ENCODE data around the gene AGK. TPM values are rescaled to one million over a fixed set of nuclear protein-coding genes. Genes with fewer than 3 reads are reported as not detected.

The AGK gene
- total and polyA plus RNA-seq, 2 of the 8 experiments (the other 6 are each of a cell fraction or from before 2014, with no cell fraction given), result 25.8 to 34.0 TPM

GRCh38 chr7:141562036-141562435, 10.8 kb downstream of the AGK start:
- Histone ChIP-seq H3K9ac (replicated peaks in 1 of 4; ENCODE audit: extremely low read depth in 1 of 4, low read depth in 3 of 4, low read length in 3 of 4) (no peak overlapping the region), H2BK120ac (replicated peaks; ENCODE audit: low read depth, low read length) (no peak overlapping the region), H2AFZ (ENCODE audit: low read length) (no peak overlapping the region), H3K79me2 (ENCODE audit: control insufficient read depth in 1 of 2, insufficient read depth in 2 of 2, low read length in 2 of 2) (peaks cover 0 to 11% of the 10 kb centered on the region in 2 experiments; a peak in 2 of 4 replicates), H3K4ac (replicated peaks; ENCODE audit: insufficient read length, low read depth, low read length) (no peak overlapping the region), H4K8ac (ENCODE audit: extremely low read depth, insufficient read depth, low read length) (no peak overlapping the region), H3K14ac (ENCODE audit: insufficient read length) (no peak overlapping the region), H3K79me1 (ENCODE audit: low read depth, low read length) (no peaks in the 10 kb centered on the region; the same call in 1 of the 2 replicates), H2BK20ac (ENCODE audit: low read length) (no peak overlapping the region), H3K27ac (ENCODE audit: low read depth, low read length) (no peak overlapping the region), H4K91ac (replicated peaks; ENCODE audit: insufficient read length, low read length) (no peak overlapping the region), H4K5ac (ENCODE audit: insufficient read length, low read depth, low read length) (no peak overlapping the region), H3K9me3 (ENCODE audit: insufficient read depth in 2 of 2, low read depth in 1 of 2, low read length in 1 of 2) (no peaks in the 10 kb centered on the region; a peak in 1 of 4 replicates), H3K4me2 (ENCODE audit: insufficient read depth in 1 of 2, low read depth in 2 of 2, low read length in 2 of 2) (no peak overlapping the region), H3K18ac (ENCODE audit: extremely low read depth, low read length) (no peak overlapping the region), H2BK5ac (ENCODE audit: low read depth, low read length) (no peak overlapping the region), H4K20me1 (replicated peaks in 1 of 2; ENCODE audit: control insufficient read depth in 1 of 2, insufficient read depth in 2 of 2, low read length in 2 of 2) (no peaks in the 10 kb centered on the region), H2BK15ac (ENCODE audit: low read length) (no peak overlapping the region), H3K23me2 (ENCODE audit: low read depth, low read length) (no peaks in the 10 kb centered on the region), H2BK12ac (ENCODE audit: low read depth, low read length) (no peak overlapping the region), H3K27me3 (replicated peaks in 1 of 4; ENCODE audit: control insufficient read depth in 3 of 4, extremely low read depth in 1 of 4, insufficient read depth in 3 of 4, low read length in 3 of 4) (no peaks in the 10 kb centered on the region), H3K4me3 (ENCODE audit: extremely low read depth in 1 of 4, insufficient read depth in 2 of 4, low read depth in 3 of 4, low read length in 4 of 4) (no peak overlapping the region), H3K23ac (ENCODE audit: insufficient read length) (no peak overlapping the region), H3K56ac (replicated peaks; ENCODE audit: insufficient read length, low read depth, low read length) (no peak overlapping the region), H2AK5ac (ENCODE audit: low read depth, low read length) (no peak overlapping the region), H3K4me1 (replicated peaks in 1 of 4; ENCODE audit: control insufficient read depth in 3 of 4, insufficient read depth in 4 of 4, low read length in 3 of 4) (peaks cover 0 to 2% (median 0%) of the 10 kb centered on the region in 4 experiments; a peak in 2 of 7 replicates), H3K36me3 (ENCODE audit: control insufficient read depth in 2 of 4, insufficient read depth in 4 of 4, low read length in 3 of 4) (peaks cover 0 to 17% (median 3%) of the 10 kb centered on the region in 4 experiments; a peak in 4 of 8 replicates)
- ChIA-PET CTCF (ENCODE audit: partially characterized antibody) (interaction anchor here (1.1 to 1.6 kb wide), 5 partner anchors 14 to 113 kb away, joined by 3 to 5 read pairs (median 4); no protein-coding TSS in a partner anchor), POLR2A (ENCODE audit: partially characterized antibody) (interaction anchor here (1.1 to 3.1 kb wide), 3 partner anchors 11 to 151 kb away, joined by 3 to 20 read pairs (median 3); partner anchors contain the start of gene AGK)
- TF ChIP-seq ATF2 (IDR thresholded peaks at IDR 0.05; ENCODE audit: low read length) (no peak), KDM4A (IDR thresholded peaks at IDR 0.05; ENCODE audit: low read depth, low read length, severe bottlenecking) (no peak), HDAC6 (IDR thresholded peaks at IDR 0.05; ENCODE audit: low read depth, low read length) (no peak), POU5F1 (IDR thresholded peaks at IDR 0.05; ENCODE audit: low read depth, low read length) (no peak), CBX8 (IDR thresholded peaks at IDR 0.05; ENCODE audit: borderline replicate concordance, low read depth, low read length) (no peak), RNF2 (IDR thresholded peaks at IDR 0.05; ENCODE audit: borderline replicate concordance, low read depth, low read length, missing control alignments, poor library complexity, severe bottlenecking) (no peak), FOSL1 (IDR thresholded peaks at IDR 0.05; ENCODE audit: insufficient read depth, low read depth, low read length) (no peak)
- WGBS, 2 experiments (ENCODE audit: extremely low coverage in 1 of 2, insufficient coverage in 1 of 2, insufficient read length in 1 of 2, insufficient replicate concordance in 2 of 2, low coverage in 1 of 2, low lambda C conversion rate in 2 of 2, missing lambda C conversion rate in 1 of 2), result 91% methylated on average over 5 of the region's 5 CpGs; no CpG with 5 or more reads in 1 of the 2 experiments
- DNase-seq (ENCODE audit: low read depth in 1 of 2, low spot score in 2 of 2), result no peak
- no peak for FAIRE-seq
